H9 (cell line): ENCODE data around the gene S100A16. TPM values are rescaled to one million over a fixed set of nuclear protein-coding genes. Genes with fewer than 3 reads are reported as not detected.

Experiments
- DNase-seq: peaks from one replicate; pipeline ENCODE4 v3.0.0-alpha.2; 2017
- H2AFZ ChIP-seq: one replicate; pipeline ENCODE4 v1.6.1; 2013; ENCODE audit warnings: mild to moderate bottlenecking, low read length, control low read depth, moderate library complexity
- H2AK5ac ChIP-seq: 2 replicates; pipeline ENCODE4 v1.6.1; 2013; ENCODE audit warnings: low read length, control low read depth, mixed read lengths; ENCODE audit not compliant: insufficient read length
- H2BK120ac ChIP-seq: one replicate; pipeline ENCODE4 v1.6.1; 2013; ENCODE audit warnings: low read depth, mild to moderate bottlenecking, low read length, control low read depth, inconsistent platforms; ENCODE audit not compliant: poor library complexity, severe bottlenecking
- H2BK12ac ChIP-seq: 2 replicates; pipeline ENCODE4 v1.6.1; 2013; ENCODE audit warnings: low read length, control low read depth, mixed read lengths, low read depth; ENCODE audit not compliant: insufficient read length
- H2BK15ac ChIP-seq: 2 replicates; pipeline ENCODE4 v1.6.1; 2013; ENCODE audit warnings: low read depth, low read length, control low read depth
- H2BK20ac ChIP-seq: one replicate; pipeline ENCODE4 v1.6.1; 2013; ENCODE audit warnings: low read depth, mild to moderate bottlenecking, low read length, control low read depth, inconsistent platforms; ENCODE audit not compliant: poor library complexity, severe bottlenecking
- H2BK5ac ChIP-seq: 2 replicates; pipeline ENCODE4 v1.6.1; 2013; ENCODE audit warnings: low read length, control low read depth, mixed read lengths; ENCODE audit not compliant: insufficient read length
- H3K14ac ChIP-seq: 2 replicates; pipeline ENCODE4 v1.6.1; 2013; ENCODE audit warnings: low read length, control low read depth; ENCODE audit not compliant: insufficient read depth
- H3K18ac ChIP-seq: 2 replicates; pipeline ENCODE4 v1.6.1; 2013; ENCODE audit warnings: low read depth, mild to moderate bottlenecking, mixed read lengths, low read length, control low read depth; ENCODE audit not compliant: insufficient read length
- H3K23ac ChIP-seq: 2 replicates; pipeline ENCODE4 v1.6.1; 2013; ENCODE audit warnings: low read length, control low read depth, mixed read lengths, low read depth; ENCODE audit not compliant: insufficient read length
- H3K23me2 ChIP-seq: 2 replicates; pipeline ENCODE4 v1.6.1; 2013; ENCODE audit warnings: low read depth, mild to moderate bottlenecking, mixed read lengths, low read length, control low read depth; ENCODE audit not compliant: insufficient read length, poor library complexity, severe bottlenecking
- H3K27ac ChIP-seq: 2 replicates; pipeline ENCODE4 v1.5.1; 2013; ENCODE audit warnings: low read length, control low read depth, mixed read lengths, low read depth; ENCODE audit not compliant: insufficient read length
- H3K27me3 ChIP-seq: 2 replicates; pipeline ENCODE4 v1.6.1; 2013; ENCODE audit warnings: low read length, control low read depth, inconsistent platforms; ENCODE audit not compliant: insufficient read depth
- H3K4ac ChIP-seq: 2 replicates; pipeline ENCODE4 v1.6.1; 2013; ENCODE audit warnings: low read depth, mild to moderate bottlenecking, control low read depth, inconsistent platforms, low read length, moderate library complexity
- H3K4me1 ChIP-seq: 2 replicates; pipeline ENCODE4 v1.6.1; 2013; ENCODE audit warnings: low read length, control low read depth, inconsistent platforms; ENCODE audit not compliant: insufficient read depth
- H3K4me2 ChIP-seq: 2 replicates; pipeline ENCODE4 v1.6.1; 2013; ENCODE audit warnings: low read length, control low read depth, mixed read lengths; ENCODE audit not compliant: insufficient read length, insufficient read depth
- H3K56ac ChIP-seq: 2 replicates; pipeline ENCODE4 v1.6.1; 2013; ENCODE audit warnings: low read depth, mild to moderate bottlenecking, mixed read lengths, low read length, control low read depth; ENCODE audit not compliant: insufficient read length
- H3K79me1 ChIP-seq: 2 replicates; pipeline ENCODE4 v1.6.1; 2013; ENCODE audit warnings: low read depth, mild to moderate bottlenecking, moderate library complexity, low read length, control low read depth, inconsistent platforms; ENCODE audit not compliant: insufficient read depth, poor library complexity, severe bottlenecking
- H3K79me2 ChIP-seq: 2 replicates; pipeline ENCODE4 v1.6.1; 2013; ENCODE audit warnings: low read length, control low read depth, inconsistent platforms; ENCODE audit not compliant: insufficient read depth
- H3K9ac ChIP-seq: 2 replicates; pipeline ENCODE4 v1.6.1; 2013; ENCODE audit warnings: low read length, control low read depth, mixed read lengths; ENCODE audit not compliant: insufficient read length; ENCODE audit errors: extremely low read depth
- H3K9me3 ChIP-seq: one replicate; pipeline ENCODE4 v1.6.1; 2013; ENCODE audit warnings: low read depth, low read length, inconsistent platforms; ENCODE audit not compliant: control insufficient read depth
- H3T11ph ChIP-seq: one replicate; pipeline ENCODE4 v1.6.1; 2013; ENCODE audit warnings: mild to moderate bottlenecking, low read length, control low read depth, inconsistent platforms
- H4K20me1 ChIP-seq: one replicate; pipeline ENCODE4 v1.6.1; 2013; ENCODE audit not compliant: control insufficient read depth, insufficient read length, insufficient read depth
- H4K5ac ChIP-seq: 2 replicates; pipeline ENCODE4 v1.6.1; 2013; ENCODE audit warnings: low read depth, mild to moderate bottlenecking, mixed read lengths, low read length, control low read depth; ENCODE audit not compliant: insufficient read length
- H4K8ac ChIP-seq: replicated peaks from 2 replicates; pipeline ENCODE4 v1.6.1; 2013; ENCODE audit warnings: low read length, control low read depth, mixed read lengths, low read depth; ENCODE audit not compliant: insufficient read length
- H4K91ac ChIP-seq: 2 replicates; pipeline ENCODE4 v1.6.1; 2013; ENCODE audit warnings: low read depth, mild to moderate bottlenecking, moderate library complexity, mixed read lengths, low read length, control low read depth; ENCODE audit not compliant: insufficient read length
- H3K27ac Mint-ChIP-seq, 3 experiments: 2 replicates in 2 of 3; 3 replicates in 1 of 3; pipeline ENCODE4 v1.8.0; 2020 to 2021; ENCODE audit warnings: mixed read lengths in 3 of 3, mild to moderate bottlenecking in 1 of 3, moderate library complexity in 1 of 3
- H3K27me3 Mint-ChIP-seq: 2 replicates; pipeline ENCODE4 v1.8.0; 2021; ENCODE audit warnings: low read depth, mild to moderate bottlenecking, moderate library complexity, mixed read lengths
- H3K36me3 Mint-ChIP-seq, 3 experiments: 2 replicates in 2 of 3; 3 replicates in 1 of 3; pipeline ENCODE4 v1.8.0; 2020 to 2021; ENCODE audit warnings: low read depth in 3 of 3, mixed read lengths in 3 of 3; ENCODE audit not compliant: insufficient read depth in 1 of 3
- H3K4me1 Mint-ChIP-seq, 2 experiments: 2 replicates each; pipeline ENCODE4 v1.8.0; 2020; ENCODE audit warnings: mixed read lengths in 2 of 2
- H3K4me3 Mint-ChIP-seq, 2 experiments: 2 replicates in 1 of 2; 3 replicates in 1 of 2; pipeline ENCODE4 v1.8.0; 2020 to 2021; ENCODE audit warnings: mild to moderate bottlenecking in 2 of 2, mixed read lengths in 2 of 2, moderate library complexity in 1 of 2
- H3K9me3 Mint-ChIP-seq, 2 experiments: 2 replicates in 1 of 2; 3 replicates in 1 of 2; pipeline ENCODE4 v1.8.0; 2020; ENCODE audit warnings: mild to moderate bottlenecking in 2 of 2, mixed read lengths in 2 of 2, moderate library complexity in 1 of 2
- WGBS: extraction: QIAGEN DNeasy Blood & Tissue Kit; methylation state at CpG from one replicate; pipeline ENCODE4 v1.1.7; 2013; ENCODE audit warnings: missing lambda C conversion rate, low lambda C conversion rate, mixed read lengths; ENCODE audit not compliant: insufficient read length; ENCODE audit errors: extremely low coverage; 5-methylcytosine and 5-hydroxymethylcytosine counted together
- total RNA-seq: library from RNA; stranded (reverse); gene quantifications from 2 replicates; pipeline ENCODE4 v1.2.1, GENCODE V29; 2021
- TF ChIP-seq, protein P1 (sequence below): fragments of 200-600 bp; sonication (generic); conservative IDR thresholded peaks from 3 replicates; pipeline ENCODE4 v1.8.0; 2021; ENCODE audit warnings: antibody characterized with exemption, mild to moderate bottlenecking

S100A16 gene
- total RNA-seq, 1 experiment from 2014 or later = 8.0 TPM

DNA sequence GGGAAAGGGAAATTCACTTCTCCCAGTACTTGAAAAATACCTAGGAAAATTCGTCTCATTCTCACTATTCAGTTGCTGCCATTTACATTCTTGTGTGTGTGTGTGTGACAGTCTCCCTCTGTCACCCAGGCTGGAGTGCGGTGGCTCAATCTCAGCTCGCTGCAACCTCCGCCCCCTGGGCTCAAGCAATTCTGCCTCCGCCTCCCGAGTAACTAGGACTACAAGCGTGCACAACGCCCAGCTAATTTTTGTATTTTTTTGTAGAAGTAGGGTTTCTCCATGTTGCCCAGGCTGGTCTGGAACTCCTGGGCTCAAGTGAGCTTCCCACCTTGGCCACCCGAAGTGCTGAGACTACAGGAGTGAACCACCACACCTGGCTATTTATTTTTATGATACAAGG is 46.7 kb upstream of the S100A16 start:
- no peak overlapping the region for H3K56ac ChIP-seq
- no peak overlapping the region for H4K91ac ChIP-seq
- H2BK5ac ChIP-seq = no peak overlapping the region
- no peaks in the 10 kb centered on the region for H4K20me1 ChIP-seq
- Mint-ChIP-seq H3K27me3 (no peaks in the 10 kb centered on the region), H3K4me3 (peak overlapping the region; percentile 94 to 95), H3K9me3 (no peaks in the 10 kb centered on the region; a peak in 1 of 5 replicates), H3K4me1 (peaks cover 9% of the 10 kb centered on the region in 2 experiments), H3K27ac (peak overlapping the region; percentile 25 to 48 (median 44); a peak in 4 of 7 replicates), H3K36me3 (peaks cover 21 to 45% (median 26%) of the 10 kb centered on the region in 3 experiments)
- H4K8ac ChIP-seq = no peak overlapping the region
- no CpG with 5 or more reads among the region's 9 CpGs for WGBS
- H2BK20ac ChIP-seq = no peak overlapping the region
- no peak overlapping the region for H3T11ph ChIP-seq
- no peak overlapping the region for H3K4ac ChIP-seq
- H2BK120ac ChIP-seq = no peak overlapping the region
- H3K79me1 ChIP-seq = peaks cover 5% of the 10 kb centered on the region
- H3K27ac ChIP-seq = no peak overlapping the region
- no peak overlapping the region for H2BK12ac ChIP-seq
- no peak overlapping the region for H3K18ac ChIP-seq
- H3K9me3 ChIP-seq = no peaks in the 10 kb centered on the region
- peaks cover 5% of the 10 kb centered on the region for H3K23me2 ChIP-seq
- peak overlapping the region; percentile 94 for H3K4me2 ChIP-seq
- no peak overlapping the region for H2AFZ ChIP-seq
- H2BK15ac ChIP-seq = no peak overlapping the region
- no peak overlapping the region for H2AK5ac ChIP-seq
- H3K14ac ChIP-seq = no peak overlapping the region
- no peak for DNase-seq
- no peaks in the 10 kb centered on the region for H3K27me3 ChIP-seq
- H3K4me1 ChIP-seq = 0 out of 2 replicates have a peak, but pooled peaks cover 2% of the 10 kb centered on the region
- H3K23ac ChIP-seq = no peak overlapping the region
- no peak overlapping the region for H3K9ac ChIP-seq
- H4K5ac ChIP-seq = no peak overlapping the region
- TF ChIP-seq, protein P1, sequence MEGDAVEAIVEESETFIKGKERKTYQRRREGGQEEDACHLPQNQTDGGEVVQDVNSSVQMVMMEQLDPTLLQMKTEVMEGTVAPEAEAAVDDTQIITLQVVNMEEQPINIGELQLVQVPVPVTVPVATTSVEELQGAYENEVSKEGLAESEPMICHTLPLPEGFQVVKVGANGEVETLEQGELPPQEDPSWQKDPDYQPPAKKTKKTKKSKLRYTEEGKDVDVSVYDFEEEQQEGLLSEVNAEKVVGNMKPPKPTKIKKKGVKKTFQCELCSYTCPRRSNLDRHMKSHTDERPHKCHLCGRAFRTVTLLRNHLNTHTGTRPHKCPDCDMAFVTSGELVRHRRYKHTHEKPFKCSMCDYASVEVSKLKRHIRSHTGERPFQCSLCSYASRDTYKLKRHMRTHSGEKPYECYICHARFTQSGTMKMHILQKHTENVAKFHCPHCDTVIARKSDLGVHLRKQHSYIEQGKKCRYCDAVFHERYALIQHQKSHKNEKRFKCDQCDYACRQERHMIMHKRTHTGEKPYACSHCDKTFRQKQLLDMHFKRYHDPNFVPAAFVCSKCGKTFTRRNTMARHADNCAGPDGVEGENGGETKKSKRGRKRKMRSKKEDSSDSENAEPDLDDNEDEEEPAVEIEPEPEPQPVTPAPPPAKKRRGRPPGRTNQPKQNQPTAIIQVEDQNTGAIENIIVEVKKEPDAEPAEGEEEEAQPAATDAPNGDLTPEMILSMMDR = no peak
- H3K79me2 ChIP-seq = no peaks in the 10 kb centered on the region; the same call in 1 of the 2 replicates
